Epidermal melanocyte (primary cell): ENCODE measurements around the gene ZAP70.
"Not testable (repeated sequence)": the region's sequence is repeated elsewhere in the genome, so short reads cannot be mapped to it uniquely, and the experiment has no call there.

ENCODE experiments used
- DNase-seq: peaks from one replicate; pipeline ENCODE4 v3.0.0; 2011; ENCODE audit warnings: low spot score; ENCODE audit not compliant: insufficient read length

ZAP70 gene

DNA sequence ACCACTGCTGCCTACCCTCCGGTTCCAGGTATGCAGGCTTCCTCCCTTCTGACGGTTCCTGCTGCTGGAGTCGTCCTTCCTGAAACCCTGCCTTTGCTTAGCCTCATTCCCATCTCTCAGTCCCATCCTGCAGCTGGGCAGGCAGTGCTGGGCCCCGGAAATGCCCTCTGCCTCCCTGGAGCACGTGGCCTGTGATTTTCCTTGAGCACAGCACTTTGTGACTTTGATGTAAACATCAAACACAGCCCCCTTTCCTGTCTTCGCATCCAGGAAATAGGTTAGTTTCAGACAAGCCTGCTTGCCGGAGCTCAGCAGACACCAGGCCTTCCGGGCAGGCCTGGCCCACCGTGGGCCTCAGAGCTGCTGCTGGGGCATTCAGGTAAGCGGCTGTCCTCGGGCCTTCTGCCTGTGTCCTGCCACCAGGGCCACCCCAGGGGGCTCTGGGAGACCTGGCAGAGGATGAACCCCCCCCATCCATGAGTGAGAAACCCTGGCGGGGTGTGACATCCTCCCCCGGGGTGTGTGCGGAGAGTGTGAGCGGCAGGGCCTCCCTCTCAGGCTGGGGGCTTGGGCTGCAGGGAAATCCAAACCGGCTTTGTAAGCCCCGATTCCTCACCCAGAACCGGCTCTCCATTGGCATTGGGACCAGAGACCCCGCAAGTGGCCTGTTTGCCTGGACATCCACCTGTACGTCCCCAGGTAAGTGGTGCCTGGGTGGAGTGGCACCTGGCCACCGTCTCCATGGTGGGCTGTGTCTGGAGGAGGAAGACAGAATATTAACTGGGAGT is at the start of gene ZAP70:
Gene ZAP70, plus strand, starts transcription at position 281 of the 788 bp plus-strand sequence. CDS start 10,461 bp downstream, outside the sequence.
- no peak for DNase-seq

DNA sequence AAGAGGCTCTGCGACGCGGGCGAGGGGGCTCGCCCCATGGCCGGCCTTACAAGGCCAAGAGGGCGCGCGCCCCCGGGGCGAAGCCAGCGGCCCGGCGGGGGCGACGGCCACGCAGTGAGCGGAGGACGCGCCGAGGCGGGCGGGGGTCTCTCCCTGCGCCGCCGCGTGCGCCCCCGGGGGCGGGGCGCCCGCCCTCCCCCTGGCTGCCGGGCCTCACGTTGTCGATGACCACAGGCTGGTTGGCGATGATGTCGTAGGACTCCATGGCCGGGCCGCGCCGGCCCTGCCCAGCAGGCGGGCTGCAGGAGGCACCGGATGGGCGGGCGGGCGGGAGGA is 49.8 kb upstream of the ZAP70 start:
- DNase-seq, result no peak

DNA sequence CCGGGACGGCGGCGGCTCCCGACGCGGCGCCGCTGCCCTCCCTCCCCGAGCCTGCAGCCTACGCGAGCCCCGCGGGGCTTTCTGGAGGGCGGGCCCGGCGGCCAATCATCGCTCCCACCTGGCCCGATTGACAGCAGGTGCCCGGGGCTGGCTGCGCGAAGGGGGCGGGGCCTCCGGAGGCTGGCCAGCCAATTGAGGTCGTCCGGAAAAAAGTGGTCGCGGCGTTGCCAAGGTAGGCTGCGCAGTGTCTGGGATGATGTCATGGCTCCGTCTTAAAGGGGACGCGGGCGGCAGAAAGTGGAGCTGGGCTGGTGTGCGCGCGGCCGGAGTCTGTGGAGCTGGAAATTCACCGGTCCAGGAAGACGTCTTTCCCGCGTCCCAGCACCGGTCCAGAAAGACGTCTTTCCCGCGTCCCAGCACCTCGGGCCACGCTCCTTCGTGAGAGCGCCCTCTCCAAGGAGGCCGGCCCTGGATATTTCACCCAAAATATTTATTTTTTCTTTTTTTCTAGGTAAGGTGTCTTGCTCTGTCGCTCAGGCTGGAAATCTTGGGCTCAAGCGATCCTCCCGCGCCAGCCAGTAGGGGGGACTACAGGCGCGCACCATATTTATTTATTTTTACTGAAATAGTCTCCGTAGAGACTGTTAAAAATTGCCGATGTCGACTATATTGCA is 49.3 kb upstream of the ZAP70 start, which contains the start of gene ACTR1B:
Gene ACTR1B, minus strand, starts transcription at position 83 of the 674 bp plus-strand sequence. CDS start 154 bp downstream, outside the sequence.
- peak; percentile 85 for DNase-seq

DNA sequence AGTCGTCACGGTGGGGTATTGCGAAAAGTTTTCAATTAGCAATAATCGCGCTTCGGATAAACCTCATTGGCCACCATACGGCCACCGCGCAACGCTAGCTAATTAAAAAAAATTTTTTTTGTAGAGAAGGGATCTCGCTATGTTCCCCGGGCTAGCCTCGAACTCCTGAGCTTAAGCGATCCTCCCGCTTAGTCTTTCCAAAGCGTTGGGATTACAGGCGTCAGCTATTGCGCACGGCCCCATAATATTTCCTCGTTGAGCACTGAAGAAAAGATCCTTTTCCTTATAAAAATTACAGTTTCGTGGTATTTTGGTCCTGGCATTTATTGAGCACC is 48.8 kb upstream of the ZAP70 start:
- no peak for DNase-seq

DNA sequence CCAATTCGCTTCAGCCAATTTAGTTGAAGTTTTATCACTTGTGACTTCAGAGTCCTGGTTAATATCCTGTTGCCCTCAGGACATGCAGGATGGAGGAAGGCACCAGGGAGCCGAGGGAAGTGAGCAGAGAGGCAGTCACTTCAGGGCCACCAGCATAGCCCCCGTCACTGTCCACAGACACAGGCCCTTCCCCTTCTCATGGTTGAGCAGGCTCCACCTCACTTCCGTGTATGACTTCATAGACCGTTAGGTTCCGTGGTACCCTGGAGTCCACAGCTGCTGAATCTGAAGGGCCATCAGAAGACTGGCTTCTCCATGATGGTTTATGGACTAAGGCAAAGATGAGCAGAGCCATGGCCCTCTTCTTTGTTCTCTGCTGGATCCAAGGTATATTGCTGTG is 43.9 kb upstream of the ZAP70 start, which contains the start of gene C2orf92:
Gene C2orf92, plus strand, starts transcription at position 266 of the 400 bp plus-strand sequence. Its CDS starts 76 bp downstream, at position 342.
- DNase-seq, result no peak

DNA sequence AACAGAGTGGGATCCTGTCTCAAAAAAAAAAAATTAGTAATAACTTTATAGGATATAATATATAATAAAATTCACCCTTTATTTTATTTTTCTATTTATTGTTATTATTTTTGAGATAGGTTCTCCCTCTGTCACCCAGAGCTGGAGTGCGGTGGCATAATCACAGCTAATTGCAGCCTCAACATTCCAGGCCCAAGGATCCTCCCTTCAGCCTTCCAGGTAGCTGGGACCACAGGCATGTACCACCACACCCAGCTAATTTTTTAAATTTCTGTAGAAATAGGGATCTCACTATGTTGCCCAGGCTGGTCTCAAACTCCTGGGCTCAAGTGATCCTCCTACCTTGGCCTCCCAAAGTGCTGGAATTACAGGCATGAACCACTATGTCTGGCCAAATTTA is 42.9 kb upstream of the ZAP70 start:
- DNase-seq, result no peak

DNA sequence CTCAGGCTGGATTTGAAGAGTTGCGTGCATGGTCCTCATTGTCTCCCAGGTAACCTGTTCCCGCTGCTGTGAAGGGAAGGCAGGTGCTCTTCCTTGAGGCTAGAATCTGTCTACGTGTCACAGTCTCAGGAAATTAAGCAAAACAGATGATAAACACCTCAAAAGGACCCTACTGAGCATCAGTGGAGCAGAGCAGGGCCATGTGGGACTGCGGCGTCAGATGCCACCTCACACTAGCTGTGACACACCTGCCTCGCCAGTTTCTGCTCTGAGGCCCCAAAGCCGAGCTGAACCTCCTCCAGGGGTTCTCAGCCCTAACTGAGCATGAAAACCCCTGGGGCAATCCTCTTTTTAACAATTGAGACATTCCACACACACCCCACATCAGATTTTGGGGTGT is 41.9 kb upstream of the ZAP70 start:
- DNase-seq, result no peak

DNA sequence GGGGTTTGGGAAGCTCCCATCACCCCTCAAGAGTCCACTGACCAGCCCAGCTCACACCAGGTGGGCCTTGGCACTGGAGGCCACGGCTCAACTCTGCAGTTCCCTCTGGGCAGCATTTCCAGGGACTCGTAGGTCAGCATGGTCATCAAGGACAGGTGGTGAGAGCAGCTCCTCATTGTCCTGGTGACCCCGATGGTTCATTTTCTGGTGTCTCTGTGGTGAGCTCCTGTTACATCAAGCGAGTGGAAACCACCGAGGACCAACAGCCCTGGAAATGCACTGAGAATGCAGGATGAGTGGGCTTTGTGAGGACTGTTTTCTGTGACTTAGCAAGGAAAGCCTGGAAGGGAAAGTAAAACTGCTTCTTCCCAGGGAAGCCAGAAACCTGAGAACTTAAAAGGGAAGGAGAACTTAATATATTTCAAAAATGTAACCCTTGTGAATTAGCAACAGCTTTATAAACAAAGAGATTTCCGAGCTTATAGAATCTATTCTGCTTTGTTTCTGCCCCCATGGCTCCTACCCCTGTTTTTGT is 40.7 kb upstream of the ZAP70 start:
- not testable (repeated sequence) for DNase-seq

DNA sequence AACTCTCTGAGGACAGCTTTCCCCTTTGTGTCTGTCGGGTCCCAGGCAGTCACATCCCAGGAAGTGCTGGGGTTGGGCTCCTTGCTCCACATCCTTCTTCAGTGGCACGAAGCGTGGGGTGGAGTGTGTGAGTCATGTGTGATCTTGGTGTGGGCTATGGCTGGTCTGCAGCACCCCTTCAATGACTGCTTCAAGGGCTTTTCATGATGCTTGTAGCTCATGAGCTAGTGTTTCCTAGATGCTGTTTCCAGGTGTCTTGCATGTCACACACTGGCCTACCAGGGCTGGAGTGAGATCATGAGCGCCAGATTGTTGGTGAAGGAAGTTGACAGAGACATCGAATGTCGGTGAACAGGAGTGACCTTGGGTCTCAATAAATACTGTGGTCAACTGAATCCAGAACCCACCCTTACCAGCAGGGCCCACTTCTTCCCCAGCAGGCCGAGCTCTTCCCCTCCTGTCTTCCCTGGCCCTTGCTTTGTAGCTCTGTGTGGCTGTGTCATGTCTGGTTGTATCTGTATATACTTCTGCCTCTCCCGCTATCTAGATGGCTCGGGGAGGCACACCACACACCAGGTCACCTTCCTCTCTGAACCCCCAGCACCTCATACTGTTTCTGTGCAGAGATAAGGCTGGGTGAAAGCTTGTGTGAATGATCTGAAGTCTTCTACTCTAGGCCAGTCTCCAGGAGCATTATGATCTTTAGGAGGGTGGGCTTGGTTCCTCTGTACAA is 40.0 kb upstream of the ZAP70 start:
- DNase-seq, result no peak

DNA sequence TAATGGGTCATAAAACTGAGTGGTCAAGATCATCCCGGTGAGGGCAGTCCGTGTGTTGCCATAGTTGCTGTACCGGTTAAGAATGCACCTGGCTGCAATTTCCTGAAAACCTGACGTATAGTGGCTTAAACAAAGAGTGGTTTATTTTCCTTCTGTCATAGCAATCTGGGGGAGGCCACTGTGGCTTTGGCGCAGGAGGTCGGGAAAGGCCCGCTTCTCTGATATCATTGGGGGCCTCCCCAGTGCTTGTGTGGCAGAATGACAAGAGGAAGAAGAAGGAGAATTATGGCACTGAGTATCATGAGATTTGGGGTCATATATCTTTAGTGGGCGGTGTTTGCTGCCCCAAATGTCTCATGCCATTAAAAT is 39.5 kb upstream of the ZAP70 start:
- DNase-seq, result no peak

DNA sequence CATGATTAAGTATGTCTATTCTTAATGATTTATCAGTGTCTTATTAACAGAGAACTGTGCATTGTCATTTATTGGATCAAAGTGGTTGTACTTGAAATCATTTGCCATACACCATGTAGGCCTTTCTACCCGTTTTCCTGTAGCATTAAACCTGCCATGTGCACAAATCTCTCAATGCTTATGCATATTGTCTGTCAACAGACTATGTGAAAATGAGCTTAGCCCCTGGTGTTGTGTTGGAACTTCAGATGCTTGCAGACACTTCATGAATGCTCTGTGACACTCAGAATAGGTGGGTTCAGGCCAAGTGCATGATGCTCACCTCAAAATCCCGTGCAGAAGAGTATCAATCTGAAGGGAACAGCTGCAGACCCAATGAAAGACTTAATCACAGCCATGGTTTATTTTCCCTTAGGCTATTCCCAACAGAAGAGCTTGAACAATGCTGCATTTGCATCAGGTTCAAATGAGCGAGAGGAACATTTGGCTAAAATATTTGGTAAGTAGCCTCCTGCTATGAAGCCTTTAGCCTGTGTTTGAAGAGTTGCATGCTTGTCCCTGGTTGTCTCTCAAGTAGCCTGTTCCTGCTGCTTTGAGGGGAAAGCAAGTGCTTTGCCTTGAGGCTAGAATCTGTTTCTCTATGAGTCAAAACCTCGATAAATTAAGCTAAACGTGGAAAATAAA is 37.8 kb upstream of the ZAP70 start:
- no peak for DNase-seq

DNA sequence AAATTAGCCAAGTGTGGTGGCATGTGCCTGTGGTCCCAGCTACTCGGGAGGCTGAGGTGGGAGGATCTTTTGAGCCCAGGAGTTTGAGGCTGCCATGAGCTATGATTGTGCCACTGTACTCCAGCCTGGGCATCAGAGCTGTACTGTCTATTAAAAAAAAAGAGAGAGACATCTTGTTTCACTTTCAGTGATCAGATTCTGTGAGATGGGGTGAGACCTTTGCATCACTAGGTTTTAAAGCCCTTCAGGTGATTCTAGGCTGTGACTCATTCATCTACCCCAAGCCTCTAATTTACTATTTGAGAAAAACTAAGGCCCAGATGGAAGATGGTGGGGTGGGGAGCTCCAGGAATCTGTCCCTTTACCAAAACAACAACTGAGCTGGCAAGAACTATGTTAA is 36.8 kb upstream of the ZAP70 start:
- no peak for DNase-seq

DNA sequence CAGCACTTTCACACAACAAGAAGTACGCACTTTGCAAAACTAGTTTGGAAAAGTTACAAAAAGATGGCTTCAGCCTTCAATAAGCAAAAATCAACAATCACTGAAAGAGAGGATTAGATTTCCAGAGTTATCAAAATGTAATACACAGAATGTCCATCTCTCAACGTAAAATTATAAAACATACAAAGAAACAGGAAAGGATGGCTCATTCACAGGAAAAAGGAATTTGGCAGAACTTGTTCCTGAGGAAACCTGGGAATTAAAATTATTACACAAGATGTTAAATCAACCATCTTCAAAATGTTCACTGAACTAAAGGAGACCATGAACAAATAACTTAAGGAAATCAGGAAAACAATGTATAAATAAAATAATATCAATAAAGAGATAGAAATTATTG is 35.9 kb upstream of the ZAP70 start:
- no peak for DNase-seq

DNA sequence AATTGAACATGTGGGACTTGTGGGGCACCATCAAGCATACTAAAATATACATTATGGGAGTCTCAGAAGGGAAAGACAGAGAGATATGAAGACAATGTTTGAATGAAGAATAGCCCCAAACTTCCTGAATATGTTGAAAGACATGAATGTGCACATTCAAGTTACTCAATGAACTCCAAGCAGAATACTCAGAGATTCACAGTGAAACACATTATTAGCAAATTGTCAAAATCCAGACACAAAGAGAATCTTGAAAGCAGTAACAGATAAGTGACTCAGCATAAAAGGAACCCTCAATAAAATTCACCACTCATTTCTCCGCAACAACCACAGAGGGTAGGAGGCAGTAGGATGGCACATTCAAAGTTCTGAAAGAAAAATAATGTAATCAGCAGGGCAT is 35.1 kb upstream of the ZAP70 start:
- no peak for DNase-seq

DNA sequence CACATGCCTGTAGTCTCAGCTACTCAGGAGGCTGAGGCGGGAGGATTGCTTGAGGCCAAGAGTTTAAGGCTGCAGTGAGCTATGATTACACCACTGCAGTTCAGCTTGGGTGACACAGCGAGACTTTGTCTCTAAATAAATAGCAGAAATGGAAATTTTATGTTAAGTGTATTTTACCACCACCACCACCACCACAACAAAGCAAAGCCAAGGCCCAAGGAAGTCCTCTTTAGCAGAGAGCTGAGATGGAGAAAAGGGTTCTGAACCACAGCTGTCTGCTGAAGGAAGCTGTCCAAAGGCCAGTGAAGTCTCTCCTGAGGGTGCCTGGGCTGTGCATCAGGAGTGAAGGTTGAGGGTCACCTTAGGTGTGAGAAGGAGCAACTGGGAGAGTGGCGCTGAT is 26.1 kb upstream of the ZAP70 start:
- DNase-seq, result not testable (repeated sequence)

DNA sequence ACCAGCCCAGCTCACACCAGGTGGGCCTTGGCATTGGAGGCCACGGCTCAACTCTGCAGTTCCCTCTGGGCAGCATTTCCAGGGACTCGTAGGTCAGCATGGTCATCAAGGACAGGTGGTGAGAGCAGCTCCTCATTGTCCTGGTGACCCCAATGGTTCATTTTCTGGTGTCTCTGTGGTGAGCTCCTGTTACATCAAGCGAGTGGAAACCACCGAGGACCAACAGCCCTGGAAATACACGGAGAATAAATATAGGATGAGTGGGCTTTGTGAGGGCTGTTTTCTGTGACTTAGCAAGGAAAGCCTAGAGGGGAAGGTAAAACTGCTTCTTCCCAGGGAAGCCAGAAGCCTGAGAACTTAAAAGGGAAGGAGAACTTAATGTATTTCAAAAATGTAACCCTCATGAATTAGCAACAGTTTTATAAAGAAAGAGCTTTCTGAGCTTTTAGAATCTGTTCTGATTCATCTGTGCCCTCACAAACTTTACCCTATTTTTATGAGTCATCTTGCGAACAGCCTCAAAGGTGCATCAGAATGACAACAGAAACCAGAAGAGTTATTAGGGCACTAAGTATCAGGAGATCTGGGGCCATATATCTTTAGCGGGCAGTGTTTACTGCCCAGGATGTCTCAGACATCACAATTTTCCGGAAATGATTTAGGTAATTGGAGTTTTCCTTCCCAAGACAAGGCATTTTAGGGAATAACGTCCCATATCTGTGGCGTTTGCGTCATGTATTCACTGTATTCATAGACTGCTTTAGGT is 25.1 kb upstream of the ZAP70 start:
- no peak for DNase-seq

DNA sequence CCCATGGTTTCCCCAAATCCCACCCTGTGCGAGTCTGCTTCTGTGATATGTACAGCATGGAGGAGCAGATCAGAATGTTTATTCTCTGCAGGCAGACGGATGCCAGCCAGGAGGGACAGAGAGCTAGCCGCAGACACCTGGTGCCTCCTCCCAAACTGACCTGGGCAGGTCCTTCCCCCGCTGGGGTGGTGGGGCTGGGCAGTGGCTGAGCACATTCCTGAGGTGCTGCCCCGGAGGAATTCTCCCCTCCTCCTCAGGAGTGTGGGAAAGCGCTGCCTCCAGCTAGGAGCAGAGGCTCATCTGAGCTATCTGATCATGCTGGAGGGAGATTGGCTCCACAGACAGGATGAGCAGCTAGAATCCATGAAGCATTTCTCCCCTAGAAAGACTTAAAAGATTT is 22.2 kb upstream of the ZAP70 start:
- no peak for DNase-seq

DNA sequence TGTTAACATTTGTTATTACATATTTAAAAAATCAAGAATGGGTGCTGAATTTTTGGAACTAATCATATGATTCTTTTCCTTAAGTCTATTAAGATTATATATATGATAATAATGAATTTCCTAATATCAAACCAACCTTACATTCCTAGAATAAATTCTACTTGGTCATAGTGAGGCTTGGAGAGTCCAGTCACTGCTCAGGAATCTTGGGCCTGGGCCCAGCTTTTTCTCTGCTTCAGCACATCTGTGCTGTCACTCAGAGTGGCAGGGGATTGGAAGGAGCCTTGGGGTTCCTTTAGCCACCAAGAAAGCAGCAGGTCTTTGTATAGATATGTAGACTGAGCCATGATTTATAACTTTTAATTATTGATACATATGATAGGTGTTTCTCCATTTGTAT is 19.9 kb upstream of the ZAP70 start:
- no peak for DNase-seq

DNA sequence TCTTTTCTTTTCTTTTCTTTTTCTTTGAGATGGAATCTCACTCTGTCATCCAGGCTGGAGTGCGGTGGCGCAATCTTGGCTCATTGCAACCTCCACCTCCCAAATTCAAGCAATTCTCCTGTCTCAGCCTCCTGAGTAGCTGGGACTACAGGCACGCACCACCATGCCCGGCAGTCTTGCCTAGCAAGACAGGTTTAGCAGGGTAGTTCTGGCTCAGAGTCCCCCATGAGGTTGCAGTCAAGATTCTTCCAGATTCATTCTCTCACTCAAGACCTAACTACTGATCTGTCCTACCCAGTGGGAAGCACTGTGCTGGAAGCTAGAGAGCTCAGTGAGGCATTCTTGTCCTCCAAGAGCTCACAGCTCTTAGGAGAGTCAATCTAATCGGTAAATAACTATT is 17.6 kb upstream of the ZAP70 start:
- no peak for DNase-seq
